ENCODE data around the gene CUX1.

CUX1 gene

DNA sequence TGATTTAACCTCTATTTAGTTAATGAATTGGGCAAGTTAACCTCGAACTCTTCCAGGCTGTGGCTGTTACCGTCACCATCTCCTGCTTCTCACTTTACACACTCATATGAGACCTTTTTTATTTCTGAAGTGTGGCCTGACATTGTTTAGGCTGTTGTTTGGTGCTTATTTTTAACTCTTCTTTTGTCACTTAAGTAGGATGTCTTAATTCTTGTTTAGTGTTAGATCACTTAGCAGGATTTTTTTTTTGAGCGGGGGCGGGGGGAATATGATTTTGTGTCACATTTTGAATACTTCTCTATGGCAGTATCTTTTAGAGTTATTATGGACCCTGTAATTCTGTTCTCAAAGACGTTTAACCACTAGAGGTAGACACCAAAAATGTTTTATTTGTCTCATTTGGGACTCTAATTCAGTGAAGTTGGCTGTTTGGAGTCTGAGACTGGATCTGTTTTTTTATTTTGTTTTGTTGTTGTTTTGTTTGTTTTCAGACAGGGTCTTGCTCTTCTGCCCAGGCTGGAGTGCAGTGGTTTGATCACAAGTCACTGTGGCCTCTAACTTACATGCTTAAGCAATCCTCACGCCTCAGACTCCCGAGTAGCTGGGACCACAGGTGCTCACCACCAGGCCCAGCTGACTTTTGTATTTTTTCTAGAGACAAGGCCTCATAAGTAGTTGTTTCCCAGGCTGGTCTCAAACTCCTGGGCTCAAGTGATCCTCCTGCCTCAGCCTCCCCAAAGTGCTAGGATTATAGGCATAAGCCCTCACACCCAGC is 73.5 kb downstream of the CUX1 start:
- H3K9me3 ChIP-seq (ENCODE audit: control insufficient read depth, insufficient read depth, low read length): no peaks in the 10 kb centered on the region
- H3K79me2 ChIP-seq (ENCODE audit: control insufficient read depth, low read length): peaks cover 99% of the 10 kb centered on the region
- H3K27me3 ChIP-seq (ENCODE audit: control insufficient read depth, low read length): no peaks in the 10 kb centered on the region
- peaks cover 97% of the 10 kb centered on the region for H3K4me1 ChIP-seq (ENCODE audit: control insufficient read depth, low read length)
- TF ChIP-seq, protein P1, sequence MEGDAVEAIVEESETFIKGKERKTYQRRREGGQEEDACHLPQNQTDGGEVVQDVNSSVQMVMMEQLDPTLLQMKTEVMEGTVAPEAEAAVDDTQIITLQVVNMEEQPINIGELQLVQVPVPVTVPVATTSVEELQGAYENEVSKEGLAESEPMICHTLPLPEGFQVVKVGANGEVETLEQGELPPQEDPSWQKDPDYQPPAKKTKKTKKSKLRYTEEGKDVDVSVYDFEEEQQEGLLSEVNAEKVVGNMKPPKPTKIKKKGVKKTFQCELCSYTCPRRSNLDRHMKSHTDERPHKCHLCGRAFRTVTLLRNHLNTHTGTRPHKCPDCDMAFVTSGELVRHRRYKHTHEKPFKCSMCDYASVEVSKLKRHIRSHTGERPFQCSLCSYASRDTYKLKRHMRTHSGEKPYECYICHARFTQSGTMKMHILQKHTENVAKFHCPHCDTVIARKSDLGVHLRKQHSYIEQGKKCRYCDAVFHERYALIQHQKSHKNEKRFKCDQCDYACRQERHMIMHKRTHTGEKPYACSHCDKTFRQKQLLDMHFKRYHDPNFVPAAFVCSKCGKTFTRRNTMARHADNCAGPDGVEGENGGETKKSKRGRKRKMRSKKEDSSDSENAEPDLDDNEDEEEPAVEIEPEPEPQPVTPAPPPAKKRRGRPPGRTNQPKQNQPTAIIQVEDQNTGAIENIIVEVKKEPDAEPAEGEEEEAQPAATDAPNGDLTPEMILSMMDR (IDR thresholded peaks at IDR 0.05; ENCODE audit: low read depth, low read length, poor library complexity, severe bottlenecking): no peak
- no peak for TF ChIP-seq EZH2phosphoT487 (IDR thresholded peaks at IDR 0.05; ENCODE audit: borderline replicate concordance, low read length)
- H3K36me3 ChIP-seq (ENCODE audit: control insufficient read depth, low read length): peaks cover 26% of the 10 kb centered on the region
- no peak overlapping the region for H3K4me3 ChIP-seq (ENCODE audit: low read length)
- H3K4me2 ChIP-seq (ENCODE audit: low read length): peak overlapping the region; percentile 11; the same call in 1 of the 2 replicates
- H3K9me2 ChIP-seq (replicated peaks; ENCODE audit: control insufficient read depth, low read length): no peaks in the 10 kb centered on the region
- peaks cover 6% of the 10 kb centered on the region for H3F3A ChIP-seq (ENCODE audit: control insufficient read depth, insufficient read depth)
- no peak overlapping the region for H3K27ac ChIP-seq (ENCODE audit: low read depth, low read length)
- peaks cover 56% of the 10 kb centered on the region for H4K20me1 ChIP-seq (ENCODE audit: control insufficient read depth, insufficient read depth, low read depth, low read length)

DNA sequence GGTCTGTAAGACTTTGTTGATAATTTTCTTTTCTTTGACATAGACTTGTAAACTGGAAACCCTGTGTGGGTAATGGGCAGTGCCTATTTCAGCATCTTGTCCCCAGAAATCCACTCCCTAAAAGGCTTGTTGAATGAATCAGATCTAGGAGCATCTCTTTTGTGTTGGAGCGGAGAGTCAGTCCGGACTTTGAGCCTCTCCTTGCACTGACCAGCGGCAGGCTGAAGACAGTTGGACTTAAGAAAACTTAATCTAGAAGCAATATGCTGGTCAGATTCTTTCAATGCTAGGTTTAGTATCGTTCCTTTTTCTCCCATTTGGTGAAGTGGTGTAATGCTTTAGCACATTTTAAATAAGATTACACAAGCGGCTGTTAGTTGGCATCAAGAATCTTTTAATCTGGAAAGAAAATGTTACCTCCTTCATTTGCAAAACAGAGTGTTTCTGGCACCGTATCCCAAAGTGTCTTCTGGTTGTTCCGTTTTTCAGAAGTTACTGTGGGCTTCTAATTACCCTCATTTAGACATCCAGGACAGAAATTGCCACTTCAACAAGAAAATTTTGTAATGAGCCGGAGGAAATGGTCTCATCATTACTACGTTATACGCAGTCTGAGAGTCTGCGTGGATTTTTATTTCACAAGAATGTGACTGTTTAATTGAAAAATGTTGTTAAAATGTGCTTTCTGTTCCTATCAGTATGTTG is 74.7 kb downstream of the CUX1 start:
- Histone ChIP-seq H3K79me2 (ENCODE audit: control insufficient read depth, low read length) (peaks cover 99% of the 10 kb centered on the region), H3K4me2 (ENCODE audit: low read length) (0 out of 2 replicates have a peak overlapping the region, but pooled peaks have one; percentile 0)

DNA sequence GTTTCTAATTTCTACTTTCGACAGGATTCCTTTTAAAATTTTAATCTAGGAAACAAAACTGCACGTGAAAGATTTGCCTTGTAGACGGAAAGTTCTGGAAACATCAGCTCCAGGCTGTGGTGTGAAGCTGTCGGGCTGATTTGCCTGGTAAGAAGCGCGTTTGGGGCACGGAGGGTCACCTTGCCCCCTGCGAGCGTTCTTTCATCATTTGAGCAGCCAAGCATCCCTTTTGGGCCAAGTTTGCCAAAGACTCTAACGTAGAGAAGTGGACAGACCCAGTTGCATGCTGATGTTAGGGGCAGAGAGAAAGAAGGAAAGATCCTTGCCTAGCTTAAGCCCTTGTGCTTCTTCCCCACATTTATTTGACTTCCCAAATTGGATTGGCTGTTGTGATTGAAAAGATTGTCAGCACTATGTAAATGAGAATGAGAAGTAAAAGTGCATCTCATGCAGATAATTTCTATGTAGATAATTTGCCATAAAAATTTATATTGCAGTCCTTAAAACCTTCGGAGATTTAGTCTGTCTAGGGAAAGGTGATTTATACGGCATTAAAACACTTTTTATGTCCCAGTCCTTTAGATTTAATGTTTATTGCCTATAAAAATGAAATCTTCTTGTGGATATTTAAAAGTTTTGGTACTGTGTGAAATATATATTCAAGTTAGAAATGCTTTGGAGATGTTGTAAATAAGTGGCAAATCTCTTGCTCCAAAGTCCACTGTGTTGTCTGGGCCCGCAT is 76.1 kb downstream of the CUX1 start:
- Histone ChIP-seq H3K9me3 (ENCODE audit: control insufficient read depth, insufficient read depth, low read length) (no peaks in the 10 kb centered on the region), H3K27me3 (ENCODE audit: control insufficient read depth, low read length) (no peaks in the 10 kb centered on the region), H3K79me2 (ENCODE audit: control insufficient read depth, low read length) (peaks cover 99% of the 10 kb centered on the region), H3K4me1 (ENCODE audit: control insufficient read depth, low read length) (peaks cover 84% of the 10 kb centered on the region), H3K9me2 (replicated peaks; ENCODE audit: control insufficient read depth, low read length) (no peaks in the 10 kb centered on the region), H3K4me3 (ENCODE audit: low read length) (no peak overlapping the region), H3F3A (ENCODE audit: control insufficient read depth, insufficient read depth) (peaks cover 6% of the 10 kb centered on the region), H3K4me2 (ENCODE audit: low read length) (no peak overlapping the region), H3K36me3 (ENCODE audit: control insufficient read depth, low read length) (peaks cover 13% of the 10 kb centered on the region), H3K27ac (ENCODE audit: low read depth, low read length) (no peak overlapping the region), H4K20me1 (ENCODE audit: control insufficient read depth, insufficient read depth, low read depth, low read length) (peaks cover 46% of the 10 kb centered on the region)
- TF ChIP-seq EZH2phosphoT487 (IDR thresholded peaks at IDR 0.05; ENCODE audit: borderline replicate concordance, low read length): no peak
- TF ChIP-seq, protein P1 (IDR thresholded peaks at IDR 0.05; ENCODE audit: low read depth, low read length, poor library complexity, severe bottlenecking): no peak

More for the DNA sequence above, 74.7 kb downstream of the CUX1 start:
- H3K9me2 ChIP-seq (replicated peaks; ENCODE audit: control insufficient read depth, low read length): no peaks in the 10 kb centered on the region
- H3F3A ChIP-seq (ENCODE audit: control insufficient read depth, insufficient read depth): peaks cover 6% of the 10 kb centered on the region
- no peaks in the 10 kb centered on the region for H3K27me3 ChIP-seq (ENCODE audit: control insufficient read depth, low read length)
- peaks cover 97% of the 10 kb centered on the region for H3K4me1 ChIP-seq (ENCODE audit: control insufficient read depth, low read length)
- H3K36me3 ChIP-seq (ENCODE audit: control insufficient read depth, low read length): peaks cover 16% of the 10 kb centered on the region
- no peak overlapping the region for H3K4me3 ChIP-seq (ENCODE audit: low read length)
- H3K27ac ChIP-seq (ENCODE audit: low read depth, low read length): no peak overlapping the region
- no peaks in the 10 kb centered on the region for H3K9me3 ChIP-seq (ENCODE audit: control insufficient read depth, insufficient read depth, low read length)
- no peak for TF ChIP-seq EZH2phosphoT487 (IDR thresholded peaks at IDR 0.05; ENCODE audit: borderline replicate concordance, low read length)
- TF ChIP-seq, protein P1 (IDR thresholded peaks at IDR 0.05; ENCODE audit: low read depth, low read length, poor library complexity, severe bottlenecking): no peak
- peaks cover 57% of the 10 kb centered on the region for H4K20me1 ChIP-seq (ENCODE audit: control insufficient read depth, insufficient read depth, low read depth, low read length)
